SK-N-SH treated with all-trans-retinoic acid at 6 μM for 48 hours (cell line): ENCODE results near the gene NFATC4.

Experiments used
- PPARA ChIP-seq: fragments of 250-450 bp; sonication (Bioruptor Pico); IDR thresholded peaks from 2 replicates; pipeline ENCODE4 v1.5.0; 2020; ENCODE audit warnings: mild to moderate bottlenecking, borderline replicate concordance
- SNAI2 ChIP-seq: fragments of 250-450 bp; sonication (Bioruptor Pico); IDR thresholded peaks from 2 replicates; pipeline ENCODE4 v1.5.0; 2020; ENCODE audit warnings: mild to moderate bottlenecking, moderate library complexity
- TOX ChIP-seq: fragments of 250-450 bp; sonication (Bioruptor Pico); IDR thresholded peaks from 2 replicates; pipeline ENCODE4 v1.8.0; 2021; ENCODE audit warnings: mild to moderate bottlenecking, moderate library complexity, borderline replicate concordance
- ZNF8 ChIP-seq: fragments of 450-650 bp; formaldehyde crosslinking; IDR thresholded peaks from 2 replicates; pipeline ENCODE4 v1.5.0; 2020; ENCODE audit warnings: mild to moderate bottlenecking, moderate library complexity
- TF ChIP-seq, protein P1 (sequence below): fragments of 250-450 bp; sonication (Bioruptor Pico); IDR thresholded peaks from 2 replicates; pipeline ENCODE4 v1.8.0; 2020; ENCODE audit warnings: mild to moderate bottlenecking, moderate library complexity, borderline replicate concordance
- TF ChIP-seq, protein P2 (sequence below): fragments of 250-450 bp; sonication (Bioruptor Pico); IDR thresholded peaks from 2 replicates; pipeline ENCODE4 v1.5.1; 2021; ENCODE audit warnings: mild to moderate bottlenecking, moderate library complexity
- TF ChIP-seq, protein P3 (sequence below): fragments of 250-450 bp; sonication (Bioruptor Pico); IDR thresholded peaks from 2 replicates; pipeline ENCODE4 v1.8.0; 2021; ENCODE audit warnings: low read depth, mild to moderate bottlenecking, moderate library complexity, borderline replicate concordance

DNA sequence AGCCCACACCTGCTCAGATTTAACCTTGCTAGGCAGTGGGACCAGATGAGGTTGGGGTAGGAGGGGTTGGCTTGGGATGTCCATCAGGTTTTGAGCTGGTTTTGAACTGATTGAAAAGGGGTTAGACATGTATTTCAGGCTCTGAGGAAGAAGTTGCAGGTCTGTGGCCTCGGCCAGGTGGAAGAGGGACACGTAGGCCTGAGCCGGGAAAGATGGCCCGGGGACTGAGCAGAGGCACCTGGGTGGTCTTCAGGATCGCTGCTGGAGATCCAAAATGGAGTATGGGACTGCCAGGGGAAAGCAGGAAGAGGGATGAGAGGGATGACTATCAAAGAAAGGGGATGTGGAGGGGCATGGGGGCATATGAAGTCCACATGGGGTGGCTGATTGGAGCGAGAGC, 38.4 kb downstream of the NFATC4 start:
- TF ChIP-seq, protein P1, sequence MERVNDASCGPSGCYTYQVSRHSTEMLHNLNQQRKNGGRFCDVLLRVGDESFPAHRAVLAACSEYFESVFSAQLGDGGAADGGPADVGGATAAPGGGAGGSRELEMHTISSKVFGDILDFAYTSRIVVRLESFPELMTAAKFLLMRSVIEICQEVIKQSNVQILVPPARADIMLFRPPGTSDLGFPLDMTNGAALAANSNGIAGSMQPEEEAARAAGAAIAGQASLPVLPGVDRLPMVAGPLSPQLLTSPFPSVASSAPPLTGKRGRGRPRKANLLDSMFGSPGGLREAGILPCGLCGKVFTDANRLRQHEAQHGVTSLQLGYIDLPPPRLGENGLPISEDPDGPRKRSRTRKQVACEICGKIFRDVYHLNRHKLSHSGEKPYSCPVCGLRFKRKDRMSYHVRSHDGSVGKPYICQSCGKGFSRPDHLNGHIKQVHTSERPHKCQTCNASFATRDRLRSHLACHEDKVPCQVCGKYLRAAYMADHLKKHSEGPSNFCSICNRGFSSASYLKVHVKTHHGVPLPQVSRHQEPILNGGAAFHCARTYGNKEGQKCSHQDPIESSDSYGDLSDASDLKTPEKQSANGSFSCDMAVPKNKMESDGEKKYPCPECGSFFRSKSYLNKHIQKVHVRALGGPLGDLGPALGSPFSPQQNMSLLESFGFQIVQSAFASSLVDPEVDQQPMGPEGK = no peak
- TF ChIP-seq, protein P2, sequence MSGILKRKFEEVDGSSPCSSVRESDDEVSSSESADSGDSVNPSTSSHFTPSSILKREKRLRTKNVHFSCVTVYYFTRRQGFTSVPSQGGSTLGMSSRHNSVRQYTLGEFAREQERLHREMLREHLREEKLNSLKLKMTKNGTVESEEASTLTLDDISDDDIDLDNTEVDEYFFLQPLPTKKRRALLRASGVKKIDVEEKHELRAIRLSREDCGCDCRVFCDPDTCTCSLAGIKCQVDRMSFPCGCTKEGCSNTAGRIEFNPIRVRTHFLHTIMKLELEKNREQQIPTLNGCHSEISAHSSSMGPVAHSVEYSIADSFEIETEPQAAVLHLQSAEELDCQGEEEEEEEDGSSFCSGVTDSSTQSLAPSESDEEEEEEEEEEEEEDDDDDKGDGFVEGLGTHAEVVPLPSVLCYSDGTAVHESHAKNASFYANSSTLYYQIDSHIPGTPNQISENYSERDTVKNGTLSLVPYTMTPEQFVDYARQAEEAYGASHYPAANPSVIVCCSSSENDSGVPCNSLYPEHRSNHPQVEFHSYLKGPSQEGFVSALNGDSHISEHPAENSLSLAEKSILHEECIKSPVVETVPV (CRISPR knock-in tag) = no peak
- TF ChIP-seq, protein P3, sequence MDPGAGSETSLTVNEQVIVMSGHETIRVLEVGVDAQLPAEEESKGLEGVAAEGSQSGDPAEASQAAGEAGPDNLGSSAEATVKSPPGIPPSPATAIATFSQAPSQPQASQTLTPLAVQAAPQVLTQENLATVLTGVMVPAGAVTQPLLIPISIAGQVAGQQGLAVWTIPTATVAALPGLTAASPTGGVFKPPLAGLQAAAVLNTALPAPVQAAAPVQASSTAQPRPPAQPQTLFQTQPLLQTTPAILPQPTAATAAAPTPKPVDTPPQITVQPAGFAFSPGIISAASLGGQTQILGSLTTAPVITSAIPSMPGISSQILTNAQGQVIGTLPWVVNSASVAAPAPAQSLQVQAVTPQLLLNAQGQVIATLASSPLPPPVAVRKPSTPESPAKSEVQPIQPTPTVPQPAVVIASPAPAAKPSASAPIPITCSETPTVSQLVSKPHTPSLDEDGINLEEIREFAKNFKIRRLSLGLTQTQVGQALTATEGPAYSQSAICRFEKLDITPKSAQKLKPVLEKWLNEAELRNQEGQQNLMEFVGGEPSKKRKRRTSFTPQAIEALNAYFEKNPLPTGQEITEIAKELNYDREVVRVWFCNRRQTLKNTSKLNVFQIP (CRISPR knock-in tag) = no peak
- TF ChIP-seq SNAI2 (CRISPR knock-in tag) = no peak
- no peak for TF ChIP-seq ZNF8 (CRISPR knock-in tag)
- TF ChIP-seq PPARA = no peak
- no peak for TF ChIP-seq TOX (CRISPR knock-in tag)
